KMS-11 (cell line): ENCODE data around the gene FARS2.

ENCODE experiments used
- H2AFZ ChIP-seq: fragments of 200-600 bp; sonication (generic); 2 replicates; pipeline ENCODE4 v1.6.1; 2016; ENCODE audit warnings: antibody characterized with exemption, mixed run types, low read depth
- H3K27ac ChIP-seq: fragments of 200-600 bp; sonication (generic); 2 replicates; pipeline ENCODE4 v1.6.1; 2016; ENCODE audit warnings: mild to moderate bottlenecking, mixed run types
- H3K27me3 ChIP-seq: fragments of 200-600 bp; sonication (generic); 2 replicates; pipeline ENCODE4 v1.6.1; 2017; ENCODE audit warnings: mild to moderate bottlenecking, low read depth, mixed run types, moderate library complexity; ENCODE audit not compliant: insufficient read depth
- H3K36me3 ChIP-seq: fragments of 200-600 bp; sonication (generic); 2 replicates; pipeline ENCODE4 v1.6.1; 2017; ENCODE audit warnings: mild to moderate bottlenecking, mixed run types; ENCODE audit not compliant: insufficient read depth
- H3K4me1 ChIP-seq: fragments of 200-600 bp; sonication (generic); 2 replicates; pipeline ENCODE4 v1.6.1; 2016; ENCODE audit warnings: mild to moderate bottlenecking, low read depth, mixed run types; ENCODE audit not compliant: poor library complexity, severe bottlenecking
- H3K4me2 ChIP-seq: fragments of 200-600 bp; sonication (generic); 2 replicates; pipeline ENCODE4 v1.7.0; 2016; ENCODE audit warnings: mild to moderate bottlenecking, mixed run types
- H3K4me3 ChIP-seq: fragments of 200-600 bp; sonication (generic); IDR thresholded peaks from 2 replicates; pipeline ENCODE4 v1.6.1; 2017; ENCODE audit warnings: low read depth, low read length, mixed read lengths; ENCODE audit not compliant: insufficient read depth
- H3K79me2 ChIP-seq: fragments of 200-600 bp; sonication (generic); 2 replicates; pipeline ENCODE4 v1.6.1; 2016; ENCODE audit warnings: low read depth, mixed run types; ENCODE audit not compliant: insufficient read depth
- H3K9ac ChIP-seq: fragments of 200-600 bp; sonication (generic); 2 replicates; pipeline ENCODE4 v1.6.1; 2016; ENCODE audit warnings: mild to moderate bottlenecking, mixed run types
- H4K20me1 ChIP-seq: fragments of 200-600 bp; sonication (generic); 2 replicates; pipeline ENCODE4 v1.6.1; 2016; ENCODE audit warnings: mild to moderate bottlenecking, mixed run types; ENCODE audit not compliant: insufficient read depth
- TF ChIP-seq, protein P1 (sequence below): fragments of 200-600 bp; sonication (generic); conservative IDR thresholded peaks from 2 replicates; pipeline ENCODE4 v1.6.1; 2017; ENCODE audit warnings: low read depth, mild to moderate bottlenecking, antibody characterized with exemption, low read length, moderate library complexity, mixed read lengths

The FARS2 gene

DNA sequence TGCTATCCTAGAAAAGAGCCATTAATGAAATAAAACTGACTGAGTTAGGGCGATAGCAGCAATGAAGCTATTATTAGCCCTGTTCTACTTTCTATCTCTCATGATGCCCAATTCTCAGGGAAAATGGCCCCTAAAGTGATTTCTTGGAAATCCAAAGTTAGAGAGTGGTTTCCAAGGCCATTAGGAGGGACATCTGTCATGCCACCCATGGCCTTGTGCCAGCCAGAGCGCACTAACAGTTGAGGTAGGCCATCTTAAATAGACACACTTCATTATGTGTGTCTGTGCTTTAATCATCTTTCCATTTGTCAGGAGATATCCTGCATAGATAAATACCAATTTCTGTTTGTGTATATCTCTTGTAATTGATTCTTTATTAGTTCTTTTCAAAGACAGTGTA is 483.8 kb downstream of the FARS2 start:
- Histone ChIP-seq H3K4me2 (no peak overlapping the region), H3K27me3 (no peaks in the 10 kb centered on the region; the same call in 1 of the 2 replicates), H2AFZ (no peak overlapping the region), H4K20me1 (no peaks in the 10 kb centered on the region), H3K4me1 (no peaks in the 10 kb centered on the region), H3K36me3 (no peaks in the 10 kb centered on the region), H3K9ac (no peak overlapping the region), H3K4me3 (no peak overlapping the region), H3K79me2 (no peaks in the 10 kb centered on the region), H3K27ac (no peak overlapping the region)
- TF ChIP-seq, protein P1, sequence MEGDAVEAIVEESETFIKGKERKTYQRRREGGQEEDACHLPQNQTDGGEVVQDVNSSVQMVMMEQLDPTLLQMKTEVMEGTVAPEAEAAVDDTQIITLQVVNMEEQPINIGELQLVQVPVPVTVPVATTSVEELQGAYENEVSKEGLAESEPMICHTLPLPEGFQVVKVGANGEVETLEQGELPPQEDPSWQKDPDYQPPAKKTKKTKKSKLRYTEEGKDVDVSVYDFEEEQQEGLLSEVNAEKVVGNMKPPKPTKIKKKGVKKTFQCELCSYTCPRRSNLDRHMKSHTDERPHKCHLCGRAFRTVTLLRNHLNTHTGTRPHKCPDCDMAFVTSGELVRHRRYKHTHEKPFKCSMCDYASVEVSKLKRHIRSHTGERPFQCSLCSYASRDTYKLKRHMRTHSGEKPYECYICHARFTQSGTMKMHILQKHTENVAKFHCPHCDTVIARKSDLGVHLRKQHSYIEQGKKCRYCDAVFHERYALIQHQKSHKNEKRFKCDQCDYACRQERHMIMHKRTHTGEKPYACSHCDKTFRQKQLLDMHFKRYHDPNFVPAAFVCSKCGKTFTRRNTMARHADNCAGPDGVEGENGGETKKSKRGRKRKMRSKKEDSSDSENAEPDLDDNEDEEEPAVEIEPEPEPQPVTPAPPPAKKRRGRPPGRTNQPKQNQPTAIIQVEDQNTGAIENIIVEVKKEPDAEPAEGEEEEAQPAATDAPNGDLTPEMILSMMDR: no peak

DNA sequence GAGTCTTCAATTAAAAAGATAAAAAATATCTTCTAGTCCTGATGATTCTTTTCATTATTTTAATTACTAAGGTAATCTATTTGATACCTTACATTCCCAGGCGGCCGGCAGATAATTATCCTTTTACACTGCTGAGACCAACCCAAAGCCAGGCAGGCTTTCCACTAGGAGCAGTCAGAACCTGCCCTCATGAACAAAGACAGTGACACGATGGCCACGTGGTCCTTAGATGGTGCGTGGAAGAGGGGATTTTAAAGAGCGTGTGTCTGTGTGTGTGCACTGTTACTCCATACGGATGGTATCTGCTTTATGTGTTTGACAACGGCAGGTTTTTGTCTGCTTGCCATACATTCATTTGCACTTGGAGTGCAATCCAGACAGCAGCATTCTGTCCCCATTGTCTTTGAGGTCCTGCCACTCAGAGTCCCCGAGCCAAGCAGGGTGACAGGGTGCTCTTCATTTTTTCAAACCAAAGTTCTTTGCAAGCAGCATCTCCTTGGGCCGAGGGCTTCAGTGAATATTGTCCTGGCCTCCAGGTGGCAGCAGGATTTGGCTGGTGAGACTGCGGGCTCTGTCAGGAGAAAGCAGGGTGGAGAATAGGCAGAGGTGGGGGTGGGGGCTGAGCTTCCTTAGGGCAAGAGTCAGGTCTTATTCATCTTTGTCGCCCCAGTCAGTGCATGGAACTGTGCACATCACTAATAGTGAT is 484.9 kb downstream of the FARS2 start:
- H2AFZ ChIP-seq: no peak overlapping the region
- H3K4me1 ChIP-seq: no peaks in the 10 kb centered on the region
- no peaks in the 10 kb centered on the region for H3K79me2 ChIP-seq
- H3K9ac ChIP-seq: no peak overlapping the region
- H3K27ac ChIP-seq: no peak overlapping the region
- H3K4me3 ChIP-seq: no peak overlapping the region
- no peaks in the 10 kb centered on the region for H3K36me3 ChIP-seq
- H3K4me2 ChIP-seq: no peak overlapping the region
- H3K27me3 ChIP-seq: no peaks in the 10 kb centered on the region
- TF ChIP-seq, protein P1: no peak
- H4K20me1 ChIP-seq: no peaks in the 10 kb centered on the region

DNA sequence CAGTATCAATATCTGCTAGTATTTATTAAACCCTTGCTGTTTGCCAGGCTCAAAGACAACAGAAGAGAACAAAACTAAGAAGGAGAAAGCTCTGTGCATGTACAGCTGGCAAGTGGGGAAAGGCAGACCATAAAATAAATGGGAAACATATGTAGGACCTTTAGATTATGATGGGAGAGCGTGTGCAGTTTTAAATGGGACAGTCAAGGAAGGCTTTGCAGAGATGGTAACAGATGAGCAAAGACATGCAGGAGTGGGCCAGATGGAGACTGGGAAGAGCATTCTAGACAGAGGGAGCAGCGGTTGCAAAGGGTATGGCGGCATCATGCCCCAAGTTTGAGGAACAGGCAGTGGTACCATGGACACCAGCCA is 485.4 kb downstream of the FARS2 start:
- no peak overlapping the region for H3K27ac ChIP-seq
- no peaks in the 10 kb centered on the region for H4K20me1 ChIP-seq
- H3K9ac ChIP-seq: no peak overlapping the region
- no peak overlapping the region for H3K4me2 ChIP-seq
- no peaks in the 10 kb centered on the region for H3K27me3 ChIP-seq
- no peaks in the 10 kb centered on the region for H3K4me1 ChIP-seq
- TF ChIP-seq, protein P1: no peak
- H3K79me2 ChIP-seq: no peaks in the 10 kb centered on the region
- H3K4me3 ChIP-seq: no peak overlapping the region
- no peaks in the 10 kb centered on the region for H3K36me3 ChIP-seq
- H2AFZ ChIP-seq: no peak overlapping the region

DNA sequence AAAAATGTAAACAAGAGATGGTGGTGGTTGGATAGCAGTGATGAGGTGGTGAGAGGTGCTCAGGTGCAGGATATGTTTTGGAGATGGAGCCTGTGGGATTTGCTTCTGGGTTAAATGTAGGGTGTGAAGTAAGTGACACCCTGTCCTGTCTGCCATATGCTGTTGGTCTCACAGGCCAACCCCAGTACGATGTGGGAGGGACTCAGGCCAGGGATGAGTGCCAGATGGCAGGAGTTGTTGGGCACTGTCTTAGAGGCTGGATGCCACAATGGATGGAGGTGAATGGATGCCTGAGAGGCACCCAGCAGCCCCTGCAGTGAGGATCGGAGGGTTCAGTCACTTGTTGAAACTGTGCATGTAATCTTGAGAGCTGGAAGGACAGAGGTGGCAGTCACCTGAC is 486.1 kb downstream of the FARS2 start:
- Histone ChIP-seq H3K9ac (no peak overlapping the region), H3K27ac (no peak overlapping the region), H3K4me2 (no peak overlapping the region), H3K79me2 (no peaks in the 10 kb centered on the region), H2AFZ (no peak overlapping the region), H4K20me1 (no peaks in the 10 kb centered on the region), H3K4me3 (no peak overlapping the region), H3K4me1 (no peaks in the 10 kb centered on the region), H3K36me3 (no peaks in the 10 kb centered on the region), H3K27me3 (no peaks in the 10 kb centered on the region)
- TF ChIP-seq, protein P1: no peak
